Gastroesophageal sphincter (tissue), 4 donors: ENCODE data around the gene FOXP4. TPM values are rescaled to one million over a fixed set of nuclear protein-coding genes. Genes with fewer than 3 reads are reported as not detected.

Experiments used
- ATAC-seq: fragments of 150-250 bp; one replicate; pipeline ENCODE4 v1.9.1; 2016; ENCODE audit warnings: mild to moderate bottlenecking, moderate library complexity
- H3K27ac ChIP-seq, 4 donors: fragments of 200-600 bp; sonication (generic) in 3 of 4; 1 replicate in 3 of 4; 2 replicates in 1 of 4; pipeline ENCODE4 v1.5.1; 2016 to 2019
- H3K27me3 ChIP-seq: fragments of 200-600 bp; sonication (generic); one replicate; pipeline ENCODE4 v1.5.1; 2019
- H3K36me3 ChIP-seq, 2 donors: fragments of 200-600 bp; sonication (generic); one replicate each; pipeline ENCODE4 v1.5.1; 2019; ENCODE audit warnings: control low read depth in 1 of 2
- H3K4me1 ChIP-seq, 3 donors: fragments of 200-600 bp; sonication (generic); 1 replicate in 2 of 3; 2 replicates in 1 of 3; pipeline ENCODE4 v1.5.1; 2016 to 2019; ENCODE audit warnings: control low read depth in 2 of 3
- H3K4me3 ChIP-seq, 2 donors: fragments of 200-600 bp; sonication (generic); one replicate each; pipeline ENCODE4 v1.5.1; 2019; ENCODE audit warnings: mild to moderate bottlenecking in 1 of 2, moderate library complexity in 1 of 2
- H3K9me3 ChIP-seq, 3 donors: fragments of 200-600 bp; sonication (generic); one replicate each; pipeline ENCODE4 v1.5.1; 2017 to 2019; ENCODE audit warnings: control low read depth in 2 of 3
- EP300 ChIP-seq: sonication (generic); formaldehyde crosslinking; IDR thresholded peaks from one replicate; pipeline ENCODE4 v1.6.1; 2017; ENCODE audit warnings: antibody characterized with exemption, mild to moderate bottlenecking
- POLR2A ChIP-seq, 2 donors: fragments of 450-650 bp; IDR thresholded peaks; one replicate each; pipeline ENCODE4 v1.6.1; 2017; ENCODE audit warnings: antibody characterized with exemption in 2 of 2, mild to moderate bottlenecking in 2 of 2, moderate library complexity in 1 of 2
- POLR2AphosphoS5 ChIP-seq: sonication (generic); formaldehyde crosslinking; IDR thresholded peaks from one replicate; pipeline ENCODE4 v1.6.1; 2017; ENCODE audit warnings: antibody characterized with exemption
- WGBS, 2 donors: methylation state at CpG; one replicate each; pipeline ENCODE4 v1.1.5; 2018; ENCODE audit warnings: low coverage in 1 of 2; 5-methylcytosine and 5-hydroxymethylcytosine counted together
- total RNA-seq, 4 donors: library from RNA; depleted of rRNA; stranded (reverse); fragments of >200 nt; gene quantifications; one replicate each; pipeline ENCODE4 v1.1.0, GENCODE V29; 2016
- TF ChIP-seq, protein P1 (sequence below), 4 experiments: fragments of 200-600 bp in 2 of 4; fragments of 450-650 bp in 2 of 4; sonication (generic) in 1 of 4; IDR thresholded peaks; one replicate each; pipeline ENCODE4 v1.5.1; 2017 to 2019; ENCODE audit warnings: antibody characterized with exemption in 4 of 4, mild to moderate bottlenecking in 2 of 4, moderate library complexity in 2 of 4

Gene FOXP4
- total RNA-seq, 4 donors from 2014 or later = 8.2 to 25.8 (median 11.7) TPM

GRCh38 chr6:41586252-41587007 is 40.2 kb downstream of the FOXP4 start:
- no peak for ATAC-seq
- H3K9me3 ChIP-seq = no peaks in the 10 kb centered on the region
- H3K4me1 ChIP-seq = peaks cover 0 to 3% (median 0%) of the 10 kb centered on the region in 3 donors
- WGBS, 2 donors = 83% methylated on average over 8 of the region's 28 CpGs; no CpG with 5 or more reads in 1 of the 2 donors
- H3K36me3 ChIP-seq = peaks cover 0 to 77% of the 10 kb centered on the region in 2 donors
- H3K4me3 ChIP-seq = no peak overlapping the region
- TF ChIP-seq, protein P1, sequence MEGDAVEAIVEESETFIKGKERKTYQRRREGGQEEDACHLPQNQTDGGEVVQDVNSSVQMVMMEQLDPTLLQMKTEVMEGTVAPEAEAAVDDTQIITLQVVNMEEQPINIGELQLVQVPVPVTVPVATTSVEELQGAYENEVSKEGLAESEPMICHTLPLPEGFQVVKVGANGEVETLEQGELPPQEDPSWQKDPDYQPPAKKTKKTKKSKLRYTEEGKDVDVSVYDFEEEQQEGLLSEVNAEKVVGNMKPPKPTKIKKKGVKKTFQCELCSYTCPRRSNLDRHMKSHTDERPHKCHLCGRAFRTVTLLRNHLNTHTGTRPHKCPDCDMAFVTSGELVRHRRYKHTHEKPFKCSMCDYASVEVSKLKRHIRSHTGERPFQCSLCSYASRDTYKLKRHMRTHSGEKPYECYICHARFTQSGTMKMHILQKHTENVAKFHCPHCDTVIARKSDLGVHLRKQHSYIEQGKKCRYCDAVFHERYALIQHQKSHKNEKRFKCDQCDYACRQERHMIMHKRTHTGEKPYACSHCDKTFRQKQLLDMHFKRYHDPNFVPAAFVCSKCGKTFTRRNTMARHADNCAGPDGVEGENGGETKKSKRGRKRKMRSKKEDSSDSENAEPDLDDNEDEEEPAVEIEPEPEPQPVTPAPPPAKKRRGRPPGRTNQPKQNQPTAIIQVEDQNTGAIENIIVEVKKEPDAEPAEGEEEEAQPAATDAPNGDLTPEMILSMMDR (IDR thresholded peaks at IDR 0.05) = no peak
- TF ChIP-seq POLR2AphosphoS5 = no peak
- TF ChIP-seq POLR2A (IDR thresholded peaks at IDR 0.05) = no peak
- no peak for TF ChIP-seq EP300
- no peaks in the 10 kb centered on the region for H3K27me3 ChIP-seq
- H3K27ac ChIP-seq = no peak overlapping the region

DNA sequence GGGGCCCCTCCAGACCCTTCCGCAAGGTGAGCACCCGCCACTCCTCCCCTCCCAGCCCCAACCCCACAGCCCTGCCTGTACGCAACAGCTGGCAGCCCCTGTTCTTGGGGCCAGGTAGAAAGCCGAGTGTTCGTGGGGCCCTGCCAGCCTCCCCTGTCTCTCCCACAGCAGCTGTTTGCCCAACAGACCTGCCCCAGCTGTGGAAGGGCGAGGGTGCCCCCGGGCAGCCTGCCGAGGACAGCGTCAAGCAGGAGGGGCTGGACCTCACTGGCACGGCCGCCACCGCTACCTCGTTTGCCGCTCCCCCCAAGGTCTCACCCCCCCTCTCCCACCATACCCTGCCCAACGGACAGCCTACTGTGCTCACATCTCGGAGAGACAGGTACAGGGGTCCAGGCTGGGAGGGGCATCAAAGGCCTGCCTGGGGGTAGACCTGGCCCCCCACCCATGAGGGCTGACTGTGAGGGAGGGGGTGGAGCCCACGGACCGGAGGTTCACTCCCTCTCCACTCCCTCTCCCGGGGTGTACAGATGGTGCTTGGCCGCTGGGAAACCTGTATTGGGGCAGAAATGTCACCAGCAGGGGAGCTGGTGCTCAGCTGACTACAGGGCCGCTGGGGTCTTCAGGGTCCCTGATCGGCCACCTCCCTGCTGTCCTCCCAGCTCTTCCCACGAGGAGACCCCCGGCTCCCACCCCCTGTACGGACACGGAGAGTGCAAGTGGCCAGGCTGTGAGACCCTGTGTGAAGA is 41.1 kb downstream of the FOXP4 start:
- H3K36me3 ChIP-seq = peaks cover 0 to 80% of the 10 kb centered on the region in 2 donors
- no peak for ATAC-seq
- WGBS, 2 donors = no CpG with 5 or more reads among the region's 26 CpGs
- H3K4me3 ChIP-seq = no peak overlapping the region
- H3K9me3 ChIP-seq = no peaks in the 10 kb centered on the region
- no peaks in the 10 kb centered on the region for H3K4me1 ChIP-seq
- no peak overlapping the region for H3K27ac ChIP-seq
- H3K27me3 ChIP-seq = no peaks in the 10 kb centered on the region
- TF ChIP-seq, protein P1 (IDR thresholded peaks at IDR 0.05) = no peak
- TF ChIP-seq EP300 (no peak), POLR2AphosphoS5 (no peak), POLR2A (IDR thresholded peaks at IDR 0.05) (no peak)

- Histone ChIP-seq H3K27ac (no peak overlapping the region), H3K36me3 (peaks cover 0 to 86% of the 10 kb centered on the region in 2 donors), H3K4me1 (no peaks in the 10 kb centered on the region), H3K27me3 (no peaks in the 10 kb centered on the region), H3K9me3 (no peaks in the 10 kb centered on the region), H3K4me3 (no peak overlapping the region)
- no peak for ATAC-seq
- TF ChIP-seq, protein P1 (IDR thresholded peaks at IDR 0.05) = no peak
- TF ChIP-seq POLR2AphosphoS5 = no peak
- no peak for TF ChIP-seq POLR2A (IDR thresholded peaks at IDR 0.05)
- TF ChIP-seq EP300 = no peak
- WGBS, 2 donors = 80 to 90% methylated on average over 3 to 5 of the region's 15 CpGs
These were observed 41.9 kb downstream of the FOXP4 start for GRCh38 chr6:41588111-41588510.

- no peak for TF ChIP-seq POLR2AphosphoS5
- no peak for TF ChIP-seq POLR2A (IDR thresholded peaks at IDR 0.05)
- TF ChIP-seq EP300 = no peak
- TF ChIP-seq, protein P1 (IDR thresholded peaks at IDR 0.05) = no peak
- Histone ChIP-seq H3K27ac (no peak overlapping the region), H3K9me3 (no peaks in the 10 kb centered on the region), H3K4me1 (no peaks in the 10 kb centered on the region), H3K36me3 (peaks cover 0 to 88% of the 10 kb centered on the region in 2 donors), H3K27me3 (no peaks in the 10 kb centered on the region), H3K4me3 (no peak overlapping the region)
- no CpG with 5 or more reads among the region's 4 CpGs for whole genome bisulfite sequencing, 2 donors
- ATAC-seq = no peak
These were observed 43.0 kb downstream of the FOXP4 start for GRCh38 chr6:41589223-41589622.
